ENCODE results near the gene ITPR2.

Gene ITPR2

GRCh38 chr12:26396402-26396801 lies 436.6 kb downstream of the ITPR2 start:
- DNase-seq (ENCODE audit: low read depth), result no peak

DNA sequence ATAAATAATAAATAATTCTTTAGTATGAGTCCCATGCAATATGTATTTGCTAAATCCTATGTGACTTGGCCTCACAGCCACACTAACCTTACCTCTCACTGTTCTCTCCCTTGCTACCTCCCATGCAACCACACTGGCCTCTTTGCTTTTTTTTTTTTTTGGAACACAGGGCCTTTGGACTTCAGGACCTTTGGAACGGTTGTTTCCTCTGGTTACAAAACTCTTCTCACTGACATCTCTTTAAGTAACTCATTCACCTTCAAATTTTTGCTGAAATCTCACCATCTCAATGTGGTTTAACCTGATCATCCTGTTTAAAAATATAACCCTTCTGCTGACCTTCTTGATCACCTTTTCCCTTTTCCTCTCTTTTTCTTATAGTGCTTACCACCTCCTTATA lies 443.7 kb downstream of the ITPR2 start:
- no peak for DNase-seq (ENCODE audit: low read depth)

GRCh38 chr12:26384536-26384935 lies 448.5 kb downstream of the ITPR2 start:
- DNase-seq (ENCODE audit: low read depth), result no peak

DNA sequence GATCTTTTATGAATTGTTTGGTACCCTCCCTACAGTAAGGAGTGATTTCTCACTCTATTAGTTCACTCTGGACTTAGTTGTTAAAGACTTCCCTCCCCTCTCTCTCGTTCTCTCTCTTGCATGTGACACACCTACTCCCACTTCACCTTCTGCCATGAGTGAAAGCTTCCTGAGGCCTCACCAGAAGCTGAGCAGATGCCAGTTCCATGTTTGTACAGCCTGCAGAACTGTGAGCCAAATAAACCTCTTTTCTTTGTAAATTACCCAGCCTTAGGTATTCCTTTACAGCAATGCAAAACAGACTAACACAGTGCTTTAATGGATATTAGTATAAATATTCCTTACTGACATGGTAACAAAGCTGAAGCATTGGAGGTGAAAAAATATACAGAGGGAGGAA lies 450.0 kb downstream of the ITPR2 start:
- no peak for DNase-seq (ENCODE audit: low read depth)

DNA sequence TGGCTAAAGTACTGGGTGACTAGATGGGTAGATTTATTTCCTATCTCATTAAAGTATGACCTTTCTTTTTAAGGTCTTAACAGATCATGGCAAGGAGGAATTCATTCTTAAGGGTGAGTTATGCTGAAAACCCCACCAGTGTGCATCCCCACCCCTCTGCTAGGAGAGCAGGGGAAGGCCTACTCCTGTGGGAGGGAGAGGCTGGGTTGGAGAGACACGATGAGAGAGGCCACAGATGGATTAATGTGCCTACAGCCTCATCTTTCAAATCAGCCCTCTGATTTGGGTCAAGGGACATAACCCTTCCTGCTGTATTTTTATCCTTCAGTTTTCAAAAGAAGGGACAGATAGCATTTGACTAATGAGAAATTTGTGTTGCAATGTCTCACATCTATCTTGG lies 452.1 kb downstream of the ITPR2 start:
- no peak for DNase-seq (ENCODE audit: low read depth)

DNA sequence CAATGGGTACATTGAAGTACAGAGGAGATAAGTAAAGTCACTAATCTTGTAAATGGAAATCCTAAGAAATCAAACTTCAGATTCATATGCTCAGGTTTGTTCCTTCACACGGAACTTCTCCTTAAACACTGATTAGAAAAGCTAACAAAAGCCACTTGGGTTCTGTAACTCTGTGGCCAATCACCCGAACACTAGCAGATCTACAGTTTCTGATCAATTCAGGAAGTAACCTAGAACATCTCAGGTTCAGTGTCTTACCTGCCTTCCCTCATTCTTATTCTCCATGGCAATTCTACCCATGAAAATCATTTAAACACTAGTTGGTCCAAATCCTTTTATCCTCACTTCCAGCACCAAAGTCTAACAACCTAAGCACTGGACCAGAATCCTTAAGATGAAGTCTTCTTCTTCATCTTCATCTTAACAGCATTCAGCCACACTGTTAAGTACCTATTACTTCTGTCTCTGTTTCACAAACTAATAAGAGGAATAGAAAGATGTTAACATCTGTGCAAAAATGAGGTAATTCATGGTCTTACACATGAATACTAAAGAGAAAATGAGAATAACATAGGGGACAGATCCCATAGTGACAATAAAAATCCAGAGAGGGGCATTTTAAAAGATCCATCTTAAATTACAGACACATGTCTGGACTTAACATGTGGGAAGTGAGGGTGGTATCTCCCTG lies 453.1 kb downstream of the ITPR2 start:
- DNase-seq (ENCODE audit: low read depth), result no peak

DNA sequence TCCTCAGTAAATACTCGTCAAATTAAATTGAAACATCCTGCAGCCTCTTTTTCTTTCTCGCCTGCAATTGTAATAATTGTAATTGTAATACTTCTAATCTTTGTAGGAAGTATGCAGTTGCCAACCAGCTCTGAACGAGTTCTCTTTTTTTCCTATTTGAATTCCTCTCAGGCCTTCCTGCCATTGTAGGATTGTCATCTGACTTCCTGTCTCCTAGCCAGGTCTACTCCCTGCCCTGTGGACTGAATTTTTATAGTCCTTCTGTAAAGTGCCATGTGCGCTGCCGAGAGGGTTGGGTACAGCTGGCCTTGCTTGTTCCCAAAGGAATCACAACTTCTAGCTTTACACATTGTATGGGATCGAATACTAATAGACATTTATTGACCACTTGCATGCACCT lies 454.3 kb downstream of the ITPR2 start:
- DNase-seq (ENCODE audit: low read depth), result no peak

DNA sequence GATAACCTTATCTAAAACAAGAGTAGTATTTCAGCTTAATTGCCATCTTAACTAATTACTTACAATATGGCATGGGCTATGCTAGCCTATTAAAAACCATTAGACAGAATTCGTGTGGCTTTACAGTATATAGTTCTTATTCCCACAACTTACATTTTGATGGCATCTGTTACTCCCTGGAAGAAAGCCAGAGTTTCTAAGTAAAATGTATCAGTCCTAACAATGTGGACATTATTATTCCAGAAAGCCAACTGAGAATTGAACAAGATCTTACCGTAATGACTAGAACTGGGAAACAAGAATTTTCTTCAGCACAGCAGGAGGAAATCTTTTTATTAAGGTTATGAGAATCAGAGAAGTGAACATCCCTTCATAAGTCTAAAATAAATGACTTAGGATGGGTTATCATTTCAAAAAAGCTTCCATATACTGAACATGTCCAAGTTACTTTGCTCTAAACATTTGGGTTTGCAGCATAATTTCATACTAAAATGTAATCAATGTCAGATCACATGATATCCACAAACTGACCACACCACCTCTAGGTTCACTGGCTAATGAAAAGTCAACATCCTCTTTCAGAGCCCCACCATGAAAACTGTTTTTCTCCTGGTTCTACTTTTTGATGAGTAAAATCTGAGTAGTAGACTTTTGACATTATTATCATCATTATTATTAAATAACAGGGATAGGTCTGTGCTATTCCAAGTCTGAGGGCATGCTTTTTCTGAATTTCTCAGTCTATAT lies 457.9 kb downstream of the ITPR2 start:
- no peak for DNase-seq (ENCODE audit: low read depth)

GRCh38 chr12:26373606-26374495 lies 459.1 kb downstream of the ITPR2 start:
- no peak for DNase-seq (ENCODE audit: low read depth)

- DNase-seq (ENCODE audit: low read depth), result no peak
These were observed 460.1 kb downstream of the ITPR2 start for GRCh38 chr12:26372866-26373265.

- no peak for DNase-seq (ENCODE audit: low read depth)
These were observed 462.9 kb downstream of the ITPR2 start for GRCh38 chr12:26370098-26370497.

DNA sequence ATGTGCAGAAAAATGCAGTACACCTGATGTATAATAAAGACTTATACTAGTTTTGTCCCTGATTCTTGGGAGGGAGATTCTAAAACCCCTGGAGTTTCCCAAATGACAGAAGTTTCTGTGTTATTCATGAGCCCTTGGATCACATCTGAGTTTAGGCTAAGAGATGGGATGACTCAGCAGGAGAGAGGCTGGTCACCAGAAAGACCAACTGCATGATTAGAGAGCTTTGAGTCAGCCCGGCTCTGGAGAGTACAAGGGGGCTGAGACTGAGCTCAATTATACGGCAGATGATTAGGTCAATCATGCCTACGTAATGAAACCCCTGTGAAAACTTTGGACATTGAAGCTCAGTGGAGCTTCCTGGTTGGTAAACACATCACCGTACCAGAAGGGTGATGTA lies 463.4 kb downstream of the ITPR2 start:
- DNase-seq (ENCODE audit: low read depth), result no peak

DNA sequence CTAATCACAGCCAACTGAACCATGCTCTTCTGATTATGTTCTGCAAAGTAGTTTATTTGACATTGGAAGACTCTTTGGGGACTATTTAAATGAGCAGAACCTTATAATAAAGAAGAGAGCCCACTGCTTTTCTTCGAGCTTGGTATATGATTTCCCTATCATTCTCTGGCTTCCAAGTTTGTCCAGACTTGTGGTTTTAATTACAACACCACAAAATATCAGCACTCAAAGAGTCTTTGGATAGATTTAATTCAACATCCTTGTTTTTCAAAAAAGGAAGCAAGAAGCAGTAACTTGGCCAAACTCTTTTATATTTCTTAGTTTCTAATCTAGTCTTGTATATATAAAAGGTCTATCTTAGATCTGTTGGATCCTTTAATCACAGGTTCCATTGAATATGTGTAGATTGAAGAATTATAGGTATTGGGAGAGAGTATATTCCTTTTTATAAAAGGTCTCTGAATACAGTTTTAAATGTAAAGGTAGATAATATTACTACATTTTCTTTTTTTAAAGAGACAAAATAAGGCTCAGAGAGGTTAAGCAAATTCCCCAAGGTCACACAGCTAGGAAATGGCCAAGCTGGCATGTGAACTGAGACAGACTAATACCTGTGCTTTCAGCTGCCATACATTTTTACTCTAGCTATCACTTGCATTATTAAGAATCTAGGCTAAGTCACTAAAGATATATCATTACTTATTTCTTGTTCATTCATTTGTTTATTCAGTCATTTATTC lies 464.8 kb downstream of the ITPR2 start:
- DNase-seq (ENCODE audit: low read depth), result no peak

DNA sequence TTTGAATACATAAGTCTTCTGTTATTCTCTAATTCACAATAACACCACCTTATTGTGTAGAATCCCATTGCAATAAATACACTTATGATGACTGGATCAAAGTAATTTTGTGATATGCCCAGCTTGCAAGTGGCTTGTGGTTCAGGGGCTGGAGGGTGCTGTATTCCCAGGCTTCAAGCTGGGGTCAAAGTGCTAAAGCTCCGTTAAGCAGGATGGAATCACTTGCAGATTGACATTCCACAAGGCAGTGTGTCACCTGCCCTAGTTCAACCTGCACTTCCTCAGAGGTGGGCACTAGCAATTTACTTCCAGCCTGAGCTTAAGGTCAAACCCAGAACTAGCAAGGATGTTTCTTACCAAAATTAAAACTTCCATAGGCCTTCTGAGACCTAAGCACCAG lies 471.0 kb downstream of the ITPR2 start:
- DNase-seq (ENCODE audit: low read depth), result no peak

DNA sequence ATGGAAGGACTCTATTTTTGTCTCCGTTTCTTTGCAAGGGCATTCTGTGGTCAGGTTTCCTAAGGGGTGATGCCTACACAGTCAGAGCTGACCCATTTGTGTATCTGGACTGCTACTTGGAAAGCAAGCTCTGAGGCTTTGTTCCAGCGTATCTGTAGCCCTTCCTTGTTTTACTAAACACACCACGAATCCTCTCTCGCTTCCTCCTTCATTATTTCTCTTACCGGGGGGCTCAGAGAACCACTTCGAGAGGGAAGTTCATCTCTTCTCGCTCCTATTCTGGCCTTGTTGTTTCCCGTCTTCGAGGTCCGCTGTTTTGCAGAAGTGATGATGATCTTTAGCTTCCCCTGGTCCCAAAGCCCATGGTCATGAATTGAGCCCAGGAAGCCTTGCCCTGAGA lies 472.9 kb downstream of the ITPR2 start:
- DNase-seq (ENCODE audit: low read depth), result no peak

DNA sequence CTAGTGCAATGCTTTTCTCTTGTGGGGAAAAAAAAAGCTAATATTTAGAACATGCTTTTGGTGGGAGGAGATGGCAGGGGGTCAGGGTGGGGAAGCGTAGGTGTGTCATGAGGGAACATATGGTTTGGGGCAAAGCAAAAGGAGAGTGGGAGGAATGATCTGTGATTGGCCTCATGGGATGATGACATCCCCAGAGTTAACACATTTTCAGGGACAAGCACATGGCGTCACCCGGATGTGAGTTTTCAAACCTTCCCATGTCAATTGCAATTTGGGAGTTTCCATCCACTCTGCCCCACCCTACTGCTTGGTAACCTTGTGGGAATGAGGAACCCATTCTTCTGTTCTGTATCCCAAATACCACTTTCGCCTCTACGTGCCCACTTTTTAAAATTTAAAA lies 473.4 kb downstream of the ITPR2 start:
- DNase-seq (ENCODE audit: low read depth), result no peak

- no peak for DNase-seq (ENCODE audit: low read depth)
These were observed 474.3 kb downstream of the ITPR2 start for GRCh38 chr12:26358651-26359050.

GRCh38 chr12:26347300-26347699 lies 485.7 kb downstream of the ITPR2 start:
- DNase-seq (ENCODE audit: low read depth), result no peak

- DNase-seq (ENCODE audit: low read depth), result no peak
These were observed 486.3 kb downstream of the ITPR2 start for GRCh38 chr12:26346736-26347135.

DNA sequence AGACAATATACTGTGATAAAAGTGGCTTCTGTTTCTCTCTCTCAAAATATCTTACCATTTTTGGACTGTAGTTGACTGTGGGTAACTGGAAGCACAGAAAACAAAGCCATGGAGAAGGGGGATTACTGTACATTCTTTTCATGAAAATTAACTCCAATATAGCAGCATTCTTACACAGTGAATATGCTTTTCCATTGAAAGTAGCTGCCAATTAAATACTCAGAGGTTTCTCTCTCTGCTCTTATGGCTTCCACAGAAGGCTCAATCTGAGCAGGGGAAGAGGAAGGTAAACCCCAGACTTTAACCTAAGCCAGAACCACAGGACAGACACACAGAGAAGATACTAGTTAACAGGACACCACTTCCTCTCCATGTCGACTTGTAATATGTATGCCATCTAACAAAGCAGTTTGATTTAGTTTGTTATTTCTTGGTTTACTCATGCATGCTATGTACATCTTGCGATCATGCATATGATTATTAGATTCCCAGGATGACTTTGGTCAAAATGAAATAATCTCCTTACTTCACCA lies 487.5 kb downstream of the ITPR2 start:
- DNase-seq (ENCODE audit: low read depth), result no peak

- DNase-seq (ENCODE audit: low read depth), result no peak
These were observed 491.5 kb downstream of the ITPR2 start for GRCh38 chr12:26341491-26341890.

GRCh38 chr12:26340649-26341048 lies 492.3 kb downstream of the ITPR2 start:
- DNase-seq (ENCODE audit: low read depth), result no peak
